A673 (cell line): Measurements from ENCODE around the gene FAAH2. TPM values are rescaled to one million over a fixed set of nuclear protein-coding genes. Genes with fewer than 3 reads are reported as not detected.

ENCODE experiments used
- BruUV-seq: library from RNA; stranded (reverse); fragments of 400-500 nt; replicated peaks from 2 replicates; lab custom pipeline; 2021; lab: Mats Ljungman, UMichigan
- CTCF ChIA-PET: fragments of 300-600 bp; sonication (Branson Sonifier 250); formaldehyde crosslinking; loops from one replicate; lab custom pipeline; 2022; ENCODE audit warnings: antibody characterized with exemption; lab: Charles Lee
- POLR2A ChIA-PET: fragments of 300-600 bp; sonication (Branson Sonifier 250); formaldehyde crosslinking; loops from one replicate; lab custom pipeline; 2022; ENCODE audit warnings: antibody characterized with exemption; ENCODE audit not compliant: low non-redundant PET; lab: Charles Lee
- DNase-seq: peaks from one replicate; pipeline ENCODE4 v3.0.0-alpha.2; 2015; ENCODE audit warnings: low spot score
- H3K27ac ChIP-seq: fragments of 200-600 bp; sonication (generic); 2 replicates; pipeline ENCODE4 v1.5.1; 2016; ENCODE audit warnings: mixed run types, low read depth, mild to moderate bottlenecking, mixed read lengths, antibody characterized with exemption, low read length; ENCODE audit not compliant: poor library complexity, severe bottlenecking
- H3K27me3 ChIP-seq: fragments of 200-600 bp; sonication (generic); replicated peaks from 2 replicates; pipeline ENCODE4 v1.6.1; 2017; ENCODE audit warnings: mixed run types, low read depth, mild to moderate bottlenecking, mixed read lengths, antibody characterized with exemption, low read length; ENCODE audit not compliant: insufficient read depth, poor library complexity
- H3K36me3 ChIP-seq: fragments of 200-600 bp; sonication (generic); 2 replicates; pipeline ENCODE4 v1.6.1; 2016; ENCODE audit warnings: mixed run types, mild to moderate bottlenecking, mixed read lengths, antibody characterized with exemption, low read length; ENCODE audit not compliant: insufficient read depth, poor library complexity, severe bottlenecking
- H3K4me1 ChIP-seq: fragments of 200-600 bp; sonication (generic); 2 replicates; pipeline ENCODE4 v1.6.1; 2017; ENCODE audit warnings: mixed run types, mild to moderate bottlenecking, mixed read lengths, antibody characterized with exemption, low read length; ENCODE audit not compliant: insufficient read depth, poor library complexity, severe bottlenecking
- H3K4me3 ChIP-seq: fragments of 200-600 bp; sonication (generic); 2 replicates; pipeline ENCODE4 v1.5.1; 2016; ENCODE audit warnings: low read depth, mixed run types, mild to moderate bottlenecking, mixed read lengths, low read length; ENCODE audit not compliant: poor library complexity, severe bottlenecking
- H3K9me3 ChIP-seq: fragments of 200-600 bp; sonication (generic); 2 replicates; pipeline ENCODE4 v1.6.1; 2016; ENCODE audit warnings: mixed run types, low read depth, mild to moderate bottlenecking, mixed read lengths, antibody characterized with exemption, low read length; ENCODE audit not compliant: poor library complexity, severe bottlenecking
- EZH2 ChIP-seq: fragments of 200-600 bp; sonication (generic); IDR thresholded peaks from 2 replicates; pipeline ENCODE4 v1.6.1; 2017; ENCODE audit warnings: borderline replicate concordance, low read depth, mild to moderate bottlenecking, mixed read lengths, antibody characterized with exemption, low read length; ENCODE audit not compliant: poor library complexity, severe bottlenecking
- intact Hi-C: fragments of 100-400 bp; cut with micrococcal nuclease; formaldehyde crosslinking; loops from one replicate; pipeline ENCODE4 v1.10.0; 2022; ENCODE audit not compliant: unreplicated experiment
- total RNA-seq: library from RNA; stranded (reverse); gene quantifications from 2 replicates; pipeline ENCODE4 v1.2.3, GENCODE V29; 2021
- TF ChIP-seq, protein P1 (sequence below): fragments of 300-800, 200-600 bp; sonication (generic); conservative IDR thresholded peaks from 2 replicates; pipeline ENCODE4 v1.5.1; 2017; ENCODE audit warnings: low read depth, mild to moderate bottlenecking, antibody characterized with exemption, low read length, moderate library complexity, mixed read lengths

FAAH2 gene
- total RNA-seq, 1 experiment from 2014 or later: 0.24 TPM

DNA sequence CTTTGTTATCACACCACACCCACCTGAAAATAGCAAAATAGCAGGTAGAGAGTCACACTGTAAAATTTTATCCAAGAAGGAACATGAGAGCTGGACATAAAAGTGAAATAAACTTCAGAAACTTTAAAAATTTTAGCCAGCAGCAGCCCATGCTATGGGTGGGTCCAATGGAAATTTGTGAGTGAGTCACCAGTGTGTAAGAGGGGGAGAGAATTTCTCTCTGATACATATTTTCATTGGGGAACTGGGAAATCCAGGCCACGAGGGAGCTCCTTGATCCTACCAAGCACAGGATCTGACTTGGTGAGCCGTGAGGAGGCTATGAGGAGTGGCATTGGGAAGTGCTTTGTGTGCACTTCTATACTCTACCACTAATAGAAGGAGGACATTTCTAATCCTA, 136.3 kb downstream of the FAAH2 start:
- intact Hi-C loops: no loop called here
- CTCF ChIA-PET: no interaction called here
- no TSS peak for BruUV-seq

DNA sequence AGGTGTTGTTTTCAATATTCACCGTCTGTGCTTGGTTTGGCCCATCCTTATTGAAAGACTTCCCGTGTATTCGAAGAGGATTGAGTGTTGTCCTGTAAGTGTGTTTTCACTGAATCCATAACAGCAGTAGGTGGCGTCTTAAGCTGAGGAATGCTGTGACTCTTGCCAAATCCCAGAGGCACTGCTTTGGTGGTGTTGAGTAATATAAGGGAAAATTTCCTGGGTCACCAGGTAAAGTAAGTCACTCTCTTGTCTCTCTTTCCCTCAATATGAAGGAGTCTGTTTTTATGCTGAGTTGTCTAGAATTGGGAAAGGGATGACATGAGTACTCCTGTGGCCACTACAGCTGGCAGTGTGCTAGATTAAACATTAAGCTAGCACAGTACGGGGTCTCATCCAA, 158.6 kb downstream of the FAAH2 start:
- H3K27me3 ChIP-seq: no peaks in the 10 kb centered on the region
- TF ChIP-seq, protein P1, sequence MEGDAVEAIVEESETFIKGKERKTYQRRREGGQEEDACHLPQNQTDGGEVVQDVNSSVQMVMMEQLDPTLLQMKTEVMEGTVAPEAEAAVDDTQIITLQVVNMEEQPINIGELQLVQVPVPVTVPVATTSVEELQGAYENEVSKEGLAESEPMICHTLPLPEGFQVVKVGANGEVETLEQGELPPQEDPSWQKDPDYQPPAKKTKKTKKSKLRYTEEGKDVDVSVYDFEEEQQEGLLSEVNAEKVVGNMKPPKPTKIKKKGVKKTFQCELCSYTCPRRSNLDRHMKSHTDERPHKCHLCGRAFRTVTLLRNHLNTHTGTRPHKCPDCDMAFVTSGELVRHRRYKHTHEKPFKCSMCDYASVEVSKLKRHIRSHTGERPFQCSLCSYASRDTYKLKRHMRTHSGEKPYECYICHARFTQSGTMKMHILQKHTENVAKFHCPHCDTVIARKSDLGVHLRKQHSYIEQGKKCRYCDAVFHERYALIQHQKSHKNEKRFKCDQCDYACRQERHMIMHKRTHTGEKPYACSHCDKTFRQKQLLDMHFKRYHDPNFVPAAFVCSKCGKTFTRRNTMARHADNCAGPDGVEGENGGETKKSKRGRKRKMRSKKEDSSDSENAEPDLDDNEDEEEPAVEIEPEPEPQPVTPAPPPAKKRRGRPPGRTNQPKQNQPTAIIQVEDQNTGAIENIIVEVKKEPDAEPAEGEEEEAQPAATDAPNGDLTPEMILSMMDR: no peak
- no peak for TF ChIP-seq EZH2
- H3K4me1 ChIP-seq: no peaks in the 10 kb centered on the region
- POLR2A ChIA-PET: no interaction called here
- no TSS peak for BruUV-seq
- no peak for DNase-seq
- no peak overlapping the region for H3K4me3 ChIP-seq
- no peaks in the 10 kb centered on the region for H3K9me3 ChIP-seq
- H3K27ac ChIP-seq: no peak overlapping the region
- intact Hi-C loops: no loop called here
- CTCF ChIA-PET: no interaction called here
- no peaks in the 10 kb centered on the region for H3K36me3 ChIP-seq

More for the DNA sequence above, 136.3 kb downstream of the FAAH2 start:
- TF ChIP-seq, protein P1: no peak
- no peak for TF ChIP-seq EZH2
- Histone ChIP-seq H3K36me3 (no peaks in the 10 kb centered on the region), H3K27ac (no peak overlapping the region), H3K9me3 (peaks cover 4% of the 10 kb centered on the region), H3K27me3 (no peaks in the 10 kb centered on the region), H3K4me1 (no peaks in the 10 kb centered on the region), H3K4me3 (no peak overlapping the region)
- POLR2A ChIA-PET: no interaction called here
- DNase-seq: no peak

GRCh38 chrX:57445832-57446231, 159.3 kb downstream of the FAAH2 start:
- intact Hi-C loops: no loop called here
- Histone ChIP-seq H3K9me3 (no peaks in the 10 kb centered on the region), H3K36me3 (no peaks in the 10 kb centered on the region), H3K27ac (no peak overlapping the region), H3K4me3 (no peak overlapping the region), H3K27me3 (no peaks in the 10 kb centered on the region), H3K4me1 (no peaks in the 10 kb centered on the region)
- no peak for DNase-seq
- BruUV-seq: no TSS peak
- POLR2A ChIA-PET: no interaction called here
- TF ChIP-seq EZH2: no peak
- CTCF ChIA-PET: no interaction called here

DNA sequence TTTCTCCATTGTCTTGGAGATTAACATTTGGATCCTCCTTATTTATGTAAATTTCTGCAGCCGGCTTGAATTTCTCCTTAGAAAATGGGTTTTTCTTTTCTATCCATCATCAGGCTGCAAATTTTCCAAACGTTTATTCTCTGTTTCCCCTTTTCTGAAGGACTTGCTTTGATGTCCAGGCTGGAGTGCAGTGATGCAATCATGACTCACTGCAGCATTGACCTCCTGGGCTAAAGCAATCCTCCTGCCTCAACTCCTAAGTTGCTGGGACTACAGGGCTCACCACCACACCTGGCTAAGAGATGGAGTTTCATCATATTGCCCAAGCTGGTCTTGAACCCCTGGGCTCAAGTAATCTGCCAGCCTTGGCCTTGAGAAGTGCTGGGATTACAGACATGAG, 161.3 kb downstream of the FAAH2 start:
- Histone ChIP-seq H3K36me3 (no peaks in the 10 kb centered on the region), H3K9me3 (no peaks in the 10 kb centered on the region), H3K27me3 (no peaks in the 10 kb centered on the region), H3K4me3 (no peak overlapping the region), H3K4me1 (no peaks in the 10 kb centered on the region), H3K27ac (no peak overlapping the region)
- CTCF ChIA-PET: no interaction called here
- no peak for TF ChIP-seq EZH2
- TF ChIP-seq, protein P1: no peak
- no peak for DNase-seq
- intact Hi-C loops: no loop called here
- POLR2A ChIA-PET: no interaction called here
- no TSS peak for BruUV-seq
